Stimulated activated CD4-positive, alpha-beta T cell treated with anti-CD3 and anti-CD28 coated beads, TNF-alpha, amount 100 ng/mL, for 48 hours (primary cell): ENCODE data around the gene ATF7IP.
A peak's percentile ranks its signal among the peaks of the same experiment; 100 is the strongest.

Source experiments
- DNase-seq, 3 donors: peaks; one replicate each; pipeline ENCODE4 v3.0.0-alpha.2; 2020; ENCODE audit warnings: low read depth in 3 of 3

ATF7IP gene

DNA sequence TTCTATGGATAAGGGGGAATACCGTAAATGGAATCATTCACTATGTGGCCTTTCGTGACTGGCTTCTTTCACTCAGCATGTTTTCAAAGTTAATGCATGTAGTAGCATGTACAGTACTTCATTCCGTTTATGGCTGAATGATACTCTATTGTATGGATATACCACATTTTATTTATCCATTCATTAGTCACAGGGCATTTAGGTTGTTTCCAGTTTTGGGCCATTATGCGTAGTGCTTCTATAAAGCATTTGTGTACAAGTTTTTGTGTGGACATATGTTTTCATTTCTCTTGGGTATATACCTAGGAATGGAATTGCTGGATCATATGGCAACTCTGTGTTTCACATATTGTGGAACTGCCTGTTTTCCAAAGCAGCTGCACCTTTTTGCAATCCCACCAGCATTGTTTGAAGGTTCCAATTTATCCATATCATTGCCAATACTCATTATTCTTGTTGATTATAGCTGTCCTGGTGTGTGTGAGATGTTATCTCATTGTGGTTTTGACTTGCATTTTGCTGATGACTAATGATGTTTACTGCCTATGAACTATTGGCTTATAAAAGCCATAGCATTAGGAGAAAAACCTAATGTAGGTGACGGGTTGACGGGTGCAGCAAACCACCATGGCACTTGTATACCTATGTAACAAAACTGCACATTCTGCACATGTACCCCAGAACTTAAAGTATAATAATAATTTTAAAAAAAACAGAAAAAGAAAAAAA, 45.5 kb downstream of the ATF7IP start:
- no peak for DNase-seq

DNA sequence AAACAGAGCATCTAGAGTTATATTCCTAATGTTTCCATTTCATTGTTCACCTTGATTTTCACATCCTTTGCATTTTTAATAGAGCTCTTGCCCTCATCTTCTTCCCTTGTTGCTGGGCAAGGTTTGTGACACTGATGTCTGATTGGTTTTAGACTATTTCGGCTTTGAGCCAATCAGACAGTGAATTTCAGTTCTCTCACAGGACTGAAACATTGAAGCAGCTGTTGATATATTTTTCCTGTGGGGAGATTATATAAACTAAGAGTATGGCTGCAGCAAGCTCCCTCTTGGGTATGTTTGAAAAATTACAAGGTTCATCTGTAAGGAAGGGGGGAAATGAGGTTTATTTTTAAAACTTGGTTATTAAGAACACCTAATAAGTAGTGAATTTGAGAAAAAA, 51.2 kb downstream of the ATF7IP start:
- no peak for DNase-seq

DNA sequence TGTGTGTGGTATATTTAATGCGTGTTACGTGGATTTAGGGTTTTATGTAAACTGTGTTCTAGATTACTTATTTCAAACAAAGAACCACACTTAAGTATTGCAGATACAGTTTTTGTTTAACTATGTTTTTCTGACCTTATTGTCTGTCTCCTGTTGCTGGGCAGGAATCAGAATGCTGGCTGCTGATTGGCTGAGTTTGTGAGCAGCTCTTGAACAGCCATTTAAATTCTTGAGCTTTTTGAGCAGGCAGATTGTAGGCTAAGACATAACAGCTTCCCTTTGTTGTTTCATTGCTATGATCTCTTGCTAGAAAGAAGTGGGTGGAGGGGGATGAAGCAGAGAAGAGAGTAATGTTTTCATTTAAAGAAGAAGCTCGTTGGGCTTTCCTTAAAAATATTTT, 52.2 kb downstream of the ATF7IP start:
- DNase-seq, result peak; percentile 36 to 53 (median 45)

DNA sequence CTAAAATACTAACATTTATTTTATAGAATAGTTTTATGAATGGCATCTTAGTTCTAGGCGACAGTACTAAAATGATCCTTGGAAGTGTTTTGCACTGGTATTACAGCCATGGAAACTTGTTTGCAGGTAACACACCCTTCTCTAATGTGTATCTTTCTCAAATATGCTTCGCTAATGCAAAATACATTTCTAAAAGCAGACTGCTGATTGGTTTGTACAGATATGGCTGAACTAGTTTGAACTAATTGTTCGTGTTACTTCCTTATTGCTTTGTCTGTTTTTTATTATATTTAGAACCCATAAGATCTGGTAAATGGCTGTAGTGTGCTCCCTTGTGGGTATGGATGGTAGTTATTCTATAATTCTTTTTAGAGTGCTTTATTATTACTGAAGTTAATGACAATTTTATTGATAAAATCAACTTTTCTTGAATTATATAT, 53.0 kb downstream of the ATF7IP start:
- DNase-seq, result no peak

DNA sequence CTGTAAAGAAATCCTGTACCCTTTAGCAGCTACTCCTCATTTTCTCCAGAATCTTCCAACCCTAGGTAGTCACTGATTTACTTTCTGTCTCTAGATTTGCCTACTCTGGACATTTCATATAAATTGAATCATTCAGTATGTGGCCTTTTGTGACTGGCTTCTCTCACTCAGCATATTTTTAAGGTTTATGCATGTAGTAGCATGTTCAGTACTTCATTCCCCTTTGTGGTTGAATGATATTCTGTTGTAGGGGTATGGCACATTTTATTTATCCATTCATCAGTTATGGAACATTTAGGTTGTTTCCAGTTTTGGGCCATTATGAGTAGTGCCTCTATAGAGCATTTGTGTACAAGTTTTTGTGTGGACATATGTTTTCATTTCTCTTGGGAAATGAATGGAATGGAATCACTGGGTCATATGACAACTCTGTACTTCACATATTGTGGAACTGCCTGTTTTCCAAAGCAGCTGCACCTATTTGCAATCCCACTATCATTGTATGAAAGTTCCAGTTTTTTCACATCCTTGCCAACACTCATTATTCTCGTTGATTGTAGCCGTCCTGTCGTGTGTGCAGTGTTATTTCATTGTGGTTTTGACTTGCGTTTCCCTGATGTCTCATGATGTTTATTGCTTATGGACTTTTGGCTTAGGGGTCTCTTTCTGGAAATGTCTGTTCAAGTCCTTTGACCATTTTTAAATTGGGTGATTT, 57.2 kb downstream of the ATF7IP start:
- DNase-seq, result no peak

DNA sequence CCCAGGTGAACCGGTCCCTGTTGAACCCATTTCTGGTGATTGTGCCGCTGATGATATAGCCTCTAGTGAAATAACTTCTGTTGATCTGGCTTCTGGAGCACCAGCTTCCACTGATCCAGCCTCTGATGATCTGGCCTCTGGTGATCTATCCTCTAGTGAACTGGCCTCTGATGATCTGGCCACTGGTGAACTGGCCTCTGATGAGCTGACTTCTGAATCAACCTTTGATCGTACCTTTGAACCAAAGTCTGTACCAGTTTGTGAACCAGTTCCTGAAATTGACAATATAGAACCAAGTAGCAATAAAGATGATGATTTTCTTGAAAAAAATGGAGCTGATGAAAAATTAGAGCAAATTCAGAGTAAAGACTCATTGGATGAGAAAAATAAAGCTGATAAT, 59.1 kb downstream of the ATF7IP start:
- no peak for DNase-seq

DNA sequence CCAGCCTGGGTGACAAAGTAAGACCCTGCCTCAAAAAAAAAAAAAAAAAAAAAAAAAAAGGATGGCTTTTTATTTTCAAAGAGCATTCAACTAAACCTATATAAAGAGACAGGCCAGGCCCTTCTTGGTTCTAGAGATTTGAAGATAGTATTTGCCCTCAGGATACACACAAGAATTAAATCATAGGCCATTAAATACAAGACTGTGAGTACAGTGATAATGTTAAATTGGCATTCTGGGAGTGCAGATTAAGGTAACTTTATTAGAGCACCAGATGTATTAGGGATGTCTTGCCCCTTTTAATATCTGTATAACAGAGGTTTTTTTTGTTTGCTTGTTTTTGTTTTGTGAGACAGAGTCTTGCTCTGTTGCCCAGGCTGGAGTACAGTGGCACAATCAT, 61.3 kb downstream of the ATF7IP start:
- no peak for DNase-seq

DNA sequence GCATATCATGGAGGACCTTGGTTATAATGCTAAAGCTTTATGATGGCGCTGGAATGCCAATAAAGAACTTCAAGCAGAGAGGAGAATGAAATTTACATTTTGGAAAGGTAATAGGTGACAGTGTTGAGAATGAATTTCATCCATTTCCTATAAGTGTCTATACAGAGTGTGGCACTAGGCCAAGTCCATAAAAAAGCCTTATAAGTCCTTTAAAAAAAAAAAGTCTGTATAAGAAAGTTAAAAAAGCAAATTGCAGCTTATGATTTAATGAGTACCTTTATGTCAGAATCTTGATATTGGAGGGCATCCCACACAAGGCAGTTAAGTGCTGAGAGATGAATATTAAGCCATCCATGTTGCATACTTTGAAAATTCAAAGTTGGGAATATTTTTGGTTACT, 62.4 kb downstream of the ATF7IP start:
- no peak for DNase-seq

DNA sequence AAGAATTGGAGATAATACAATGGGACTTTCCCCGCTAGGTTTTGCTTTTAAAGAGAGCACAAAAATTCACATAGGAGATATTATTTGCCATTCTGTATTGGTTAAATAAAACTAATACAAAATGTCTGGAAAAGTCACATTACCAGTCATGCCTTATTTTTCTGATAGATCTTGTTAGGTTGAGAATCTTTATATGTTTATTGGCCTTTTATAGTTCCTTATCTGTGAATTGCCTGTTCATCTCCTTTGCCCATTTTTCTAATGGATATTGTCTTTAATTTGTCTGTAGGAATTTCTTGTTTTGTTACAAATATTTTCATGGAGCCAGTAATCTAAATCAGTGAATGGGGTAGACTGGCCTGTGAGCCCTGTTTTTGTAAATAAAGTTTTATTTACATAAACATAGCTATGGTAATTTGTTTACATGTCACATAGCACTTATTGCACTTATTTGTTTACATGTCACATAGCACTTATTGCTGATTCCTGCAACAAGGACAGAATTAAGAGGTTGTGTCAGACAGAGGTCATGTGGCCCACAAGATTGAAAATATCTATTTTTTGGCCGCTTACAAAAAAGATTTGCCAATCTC, 65.0 kb downstream of the ATF7IP start:
- no peak for DNase-seq

DNA sequence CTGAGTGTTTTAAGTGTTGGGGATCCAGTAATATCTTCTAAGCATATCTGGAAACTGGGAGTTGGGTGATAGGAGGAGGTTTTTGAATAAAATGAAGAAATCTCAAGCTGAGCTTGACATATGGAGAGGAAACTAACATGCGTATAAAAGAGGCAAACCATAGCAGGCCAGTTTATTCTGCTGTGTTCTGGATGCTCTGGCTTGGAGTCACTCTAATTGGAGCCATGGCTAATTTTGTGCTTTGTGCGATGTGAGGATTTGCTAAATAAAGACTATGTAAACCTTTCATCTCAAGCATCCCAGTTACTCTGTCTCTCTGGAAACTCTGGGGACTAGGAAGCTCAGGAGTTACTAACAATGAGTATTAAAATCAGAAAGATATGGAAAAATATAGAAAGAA, 66.5 kb downstream of the ATF7IP start:
- DNase-seq, result no peak

DNA sequence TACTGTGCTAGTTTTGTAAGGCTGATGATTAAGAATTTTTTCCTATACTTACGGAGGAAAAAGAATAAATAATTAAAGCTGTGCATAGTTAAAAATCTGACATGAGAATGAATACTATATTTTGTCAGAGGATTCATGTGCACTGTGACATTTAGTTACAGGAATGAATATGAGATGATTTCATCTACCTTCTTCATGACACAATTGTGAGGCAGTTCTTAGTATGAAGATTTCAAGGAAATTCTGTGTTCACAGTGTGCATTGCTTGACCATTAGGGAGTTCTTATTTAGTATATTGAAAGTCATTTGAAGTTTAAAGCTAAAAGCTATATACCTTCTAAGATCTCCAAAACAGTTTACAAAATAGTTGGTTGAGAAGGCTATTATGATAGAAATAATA, 70.1 kb downstream of the ATF7IP start:
- no peak for DNase-seq

DNA sequence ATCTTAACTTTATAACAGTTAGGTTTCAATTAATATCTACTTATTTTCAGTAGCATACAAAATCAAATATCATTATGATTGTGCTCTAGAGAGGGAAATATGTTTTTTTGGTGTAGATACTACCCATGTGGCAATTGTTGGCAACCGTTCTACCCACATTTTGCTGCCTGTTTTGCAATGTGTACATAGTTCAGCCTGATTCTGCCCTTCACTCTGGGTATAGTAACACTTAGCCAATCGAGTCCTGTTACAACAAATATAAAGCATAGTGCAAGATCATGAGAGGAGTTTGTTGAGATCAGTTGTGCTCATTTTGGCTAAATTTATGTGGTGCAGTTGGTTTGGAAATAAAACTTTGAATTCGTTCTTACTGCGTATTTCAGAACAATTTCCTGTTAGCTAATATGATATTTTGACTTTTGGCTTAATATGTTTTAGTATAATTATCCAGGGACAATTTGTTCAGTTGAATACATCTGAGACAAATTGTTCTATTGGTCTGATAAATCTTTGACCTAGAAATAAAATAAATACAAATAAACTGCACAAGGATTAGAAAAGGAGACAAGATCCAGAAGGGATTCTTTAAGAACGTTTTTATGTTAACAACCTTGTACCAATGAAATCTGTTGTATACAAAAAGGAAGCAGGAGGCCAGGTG, 76.9 kb downstream of the ATF7IP start:
- DNase-seq, result no peak

DNA sequence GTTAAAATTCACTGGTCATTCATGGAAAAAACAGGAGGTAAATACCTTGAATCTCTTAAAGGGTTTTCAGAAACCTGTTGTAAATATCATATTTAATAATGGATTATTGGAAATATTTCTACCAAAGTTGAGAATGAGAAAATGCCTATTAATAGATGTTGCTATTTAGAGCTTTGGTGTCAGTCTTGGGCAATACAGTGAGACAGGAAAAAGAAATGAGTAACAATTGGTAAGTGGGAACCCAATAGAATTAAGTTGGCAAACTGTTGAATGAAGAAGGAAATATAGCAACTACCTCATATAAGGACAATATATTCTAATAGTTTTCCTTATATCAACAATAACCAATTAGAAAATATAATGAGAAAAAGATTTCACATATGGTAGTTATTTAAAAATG, 78.0 kb downstream of the ATF7IP start:
- DNase-seq, result no peak

DNA sequence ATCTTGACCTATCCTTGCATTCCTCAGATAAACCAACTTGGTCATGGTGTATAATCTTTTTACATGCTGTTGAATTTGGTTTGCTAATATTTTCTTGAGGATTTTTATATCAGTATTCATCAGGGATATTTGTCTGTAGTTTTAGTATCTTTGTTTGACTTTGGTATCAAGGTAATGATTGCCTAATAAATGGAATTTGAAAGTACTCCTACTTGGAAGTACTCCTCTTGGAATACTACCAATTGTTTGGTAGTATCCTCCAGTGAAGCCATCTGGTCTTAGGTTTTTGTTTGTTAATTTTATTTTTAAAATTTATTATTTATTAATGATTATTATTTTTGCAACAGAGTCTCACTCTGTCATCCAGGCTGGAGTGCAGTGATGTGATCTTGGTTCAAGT, 85.0 kb downstream of the ATF7IP start:
- no peak for DNase-seq

DNA sequence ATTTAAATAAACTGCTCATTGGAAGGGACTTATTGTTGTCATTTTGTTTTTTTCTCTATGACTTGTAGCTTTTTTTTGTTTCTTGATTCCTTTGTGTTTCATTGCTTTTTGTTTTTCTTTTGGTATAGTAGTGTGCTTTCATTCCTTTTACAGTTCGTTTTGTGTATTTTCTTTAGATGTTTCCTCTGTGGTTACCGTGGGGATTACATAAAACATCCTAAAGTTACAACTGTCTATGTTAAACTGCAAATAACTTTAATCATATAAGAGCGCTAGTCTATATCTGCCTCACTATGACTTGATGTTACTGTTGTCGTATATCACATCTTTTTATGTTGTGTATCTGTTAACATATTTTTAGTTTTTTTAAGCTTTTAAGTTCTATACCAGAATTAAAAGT, 86.9 kb downstream of the ATF7IP start:
- no peak for DNase-seq

DNA sequence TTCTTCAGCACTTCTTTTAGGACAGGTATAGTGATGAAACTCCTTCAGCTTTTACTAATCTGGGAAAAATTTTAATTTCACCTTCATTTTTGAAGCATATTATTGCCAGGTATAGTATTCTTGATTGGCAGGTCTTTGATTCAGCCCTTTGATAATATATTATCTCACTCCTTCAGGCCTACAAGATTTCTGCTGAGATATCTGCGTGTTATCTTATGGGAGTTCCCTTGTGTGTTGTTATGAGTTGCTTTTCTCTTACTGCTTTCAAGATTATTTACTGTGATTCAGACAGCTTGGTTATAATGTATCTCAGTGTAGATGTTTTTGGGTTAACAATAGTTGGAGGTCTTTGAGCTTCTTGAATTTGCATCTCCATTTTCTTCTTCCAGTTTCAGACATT, 87.4 kb downstream of the ATF7IP start:
- DNase-seq, result no peak

DNA sequence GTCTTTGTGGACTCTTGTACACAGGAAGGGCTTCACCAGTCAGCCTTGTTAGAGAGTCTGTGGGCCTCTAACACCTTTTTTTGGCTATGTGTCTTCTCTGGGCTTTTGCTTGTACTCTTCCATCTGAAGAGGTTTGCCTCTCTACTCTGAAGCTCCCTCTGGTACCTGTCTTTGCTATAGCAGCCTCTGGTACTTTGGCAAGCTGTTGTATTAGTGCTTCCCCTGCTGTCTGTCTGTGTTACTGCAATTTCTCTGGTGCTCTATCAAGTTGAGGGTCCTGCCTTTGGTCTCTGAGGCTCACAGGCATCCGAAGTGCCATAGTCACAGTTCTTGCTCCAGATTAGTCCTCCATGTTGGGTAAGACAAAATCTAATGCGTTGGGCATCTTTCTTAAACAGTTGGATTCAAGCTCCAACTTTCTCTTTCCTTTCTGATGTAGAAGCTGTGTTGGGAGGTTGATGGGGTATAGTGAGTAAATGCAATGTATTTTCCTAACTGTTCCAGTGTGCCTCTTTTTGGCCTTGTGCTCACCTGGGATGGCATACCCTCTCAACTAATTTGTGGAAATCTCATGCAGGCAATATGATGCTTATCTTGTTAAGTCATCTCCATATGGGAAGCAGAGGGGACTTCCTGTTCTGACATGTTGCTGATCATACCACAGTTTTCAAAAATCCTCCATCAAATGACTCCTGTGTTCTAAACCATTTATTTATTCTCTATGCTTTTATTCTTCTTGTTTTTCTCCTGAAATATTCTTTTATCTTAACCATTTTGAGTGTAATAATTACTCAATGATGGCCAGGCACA, 88.8 kb downstream of the ATF7IP start:
- no peak for DNase-seq

DNA sequence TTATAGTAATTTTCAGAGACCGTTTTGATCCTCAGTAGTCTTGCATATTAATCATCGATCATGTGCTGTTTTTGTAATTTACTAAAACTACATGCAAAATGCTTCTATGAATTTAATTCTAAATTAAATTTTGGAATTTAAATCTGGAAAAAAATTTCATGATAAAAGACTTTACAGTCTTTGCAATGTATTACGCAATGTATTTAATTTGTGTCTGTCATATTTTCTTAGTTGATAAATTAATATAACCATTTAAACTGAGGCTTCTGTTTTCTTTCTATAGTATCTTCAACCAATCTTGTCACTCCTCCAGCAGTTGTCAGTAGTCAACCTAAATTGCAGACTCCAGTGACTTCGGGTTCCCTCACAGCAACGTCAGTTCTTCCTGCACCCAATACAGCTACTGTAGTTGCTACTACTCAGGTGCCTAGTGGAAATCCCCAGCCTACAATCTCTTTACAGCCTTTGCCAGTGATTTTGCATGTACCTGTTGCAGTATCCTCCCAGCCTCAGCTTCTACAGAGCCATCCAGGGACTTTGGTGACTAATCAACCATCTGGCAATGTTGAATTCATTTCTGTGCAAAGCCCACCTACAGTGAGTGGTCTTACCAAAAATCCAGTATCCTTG, 94.8 kb downstream of the ATF7IP start:
- DNase-seq, result no peak

DNA sequence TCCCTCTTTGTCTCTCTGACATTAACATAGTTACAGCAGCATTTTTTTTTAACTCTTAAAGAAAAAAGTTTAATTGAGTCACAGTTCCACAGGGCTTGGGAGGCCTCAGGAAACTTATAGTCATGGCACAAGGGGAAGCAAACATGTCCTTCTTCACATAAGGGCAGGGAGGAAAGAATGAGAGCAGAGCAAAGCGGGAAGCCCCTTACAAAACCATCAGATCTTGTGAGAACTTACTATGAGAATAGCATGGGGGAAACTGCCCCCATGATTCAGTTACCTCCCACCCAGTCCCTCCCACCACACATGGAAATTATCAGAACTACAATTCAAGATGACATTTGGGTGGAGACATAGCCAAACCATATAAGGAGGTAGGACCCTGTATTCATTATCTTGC, 106.0 kb downstream of the ATF7IP start:
- peak in 1 of 3 donors; percentile 11 for DNase-seq

DNA sequence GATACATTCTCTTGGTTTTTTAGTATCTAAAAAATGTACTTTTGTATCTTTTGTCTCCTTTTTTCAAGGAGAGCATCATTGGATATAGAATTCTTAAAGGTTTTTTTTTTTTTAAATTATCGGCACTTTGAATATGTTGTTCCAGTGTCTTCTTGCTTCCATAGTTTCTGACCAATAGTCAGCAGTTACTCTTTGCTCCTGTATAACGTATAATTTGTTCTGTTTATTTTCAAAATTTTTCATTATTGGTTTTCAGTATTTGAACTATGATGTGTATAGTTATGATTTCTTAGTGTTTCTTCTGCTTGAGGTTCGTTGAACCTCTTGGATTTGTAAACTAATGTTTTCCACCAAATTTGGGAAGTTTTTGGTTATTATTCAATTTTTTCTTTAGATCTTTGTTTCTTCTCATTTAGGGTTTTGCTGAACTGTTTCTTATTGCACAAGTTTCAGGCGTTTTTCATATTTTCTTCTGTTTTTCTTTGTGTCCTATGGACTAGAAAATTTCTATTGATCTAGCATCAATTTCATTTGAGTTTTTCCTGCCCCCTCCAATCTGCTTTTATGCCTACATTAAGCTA, 108.3 kb downstream of the ATF7IP start:
- no peak for DNase-seq

DNA sequence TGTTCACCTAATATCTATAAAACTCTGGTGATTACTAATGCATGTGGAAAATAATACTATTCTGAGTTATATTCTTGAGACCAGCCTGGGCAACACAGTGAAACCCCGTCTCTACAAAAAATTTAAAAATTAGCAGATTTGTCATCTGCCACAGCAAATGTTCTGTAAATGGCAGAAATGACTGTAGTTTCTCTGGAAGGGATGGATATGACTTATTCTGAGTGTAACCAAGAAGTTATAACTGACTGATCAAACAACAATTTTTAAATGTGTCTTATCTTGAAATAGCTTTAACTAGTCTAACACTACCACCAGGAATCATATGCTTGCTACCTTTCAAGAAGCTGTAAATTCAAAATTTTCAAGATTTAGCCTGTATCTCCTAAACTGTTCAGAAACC, 113.5 kb downstream of the ATF7IP start:
- DNase-seq, result no peak
